Hematopoietic multipotent progenitor cell treated with erythropoietin and hydrocortisone succinate and interleukin-3 and kit ligand, for 8 days (in vitro differentiated cells): ENCODE measurements around the gene KCNQ4.

Experiments
- DNase-seq: peaks from one replicate; pipeline ENCODE4 v3.0.0-alpha.2; 2015

KCNQ4 gene

DNA sequence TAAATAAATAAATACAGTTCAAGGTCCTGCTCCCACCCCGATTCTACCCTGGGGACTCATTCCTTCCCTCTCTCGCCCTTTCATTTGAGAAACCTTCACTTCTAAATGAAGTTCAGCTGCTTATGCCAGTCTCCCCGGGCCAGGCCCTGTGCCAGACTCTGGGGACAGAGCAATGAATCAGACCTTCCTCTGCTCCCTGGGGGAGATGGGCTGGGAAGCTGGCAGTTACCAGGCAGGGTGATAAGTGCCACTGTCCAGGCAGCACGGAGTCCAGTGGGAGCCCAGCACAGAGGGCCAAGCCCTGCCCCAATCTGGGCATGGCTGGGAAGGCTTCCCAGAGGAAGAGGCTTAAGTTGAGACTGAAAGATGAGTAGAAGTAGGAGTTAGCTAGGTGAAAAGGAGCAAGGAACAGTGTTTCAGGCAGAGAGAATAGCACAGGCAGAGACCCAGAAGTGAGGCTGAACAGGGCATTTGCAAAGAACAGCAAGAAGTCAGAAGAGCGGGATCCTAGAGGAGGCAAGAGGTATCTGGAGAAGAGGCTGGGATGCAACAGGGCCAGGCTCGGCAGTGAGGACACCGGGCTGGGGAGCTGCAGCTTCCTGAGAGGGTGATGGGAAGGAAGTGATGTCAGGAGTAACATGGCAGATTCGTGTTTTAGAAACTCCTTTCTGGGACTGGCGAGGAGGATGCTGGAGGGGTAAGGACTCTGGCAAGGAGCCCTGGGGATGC lies 13.5 kb downstream of the KCNQ4 start:
- DNase-seq: no peak

DNA sequence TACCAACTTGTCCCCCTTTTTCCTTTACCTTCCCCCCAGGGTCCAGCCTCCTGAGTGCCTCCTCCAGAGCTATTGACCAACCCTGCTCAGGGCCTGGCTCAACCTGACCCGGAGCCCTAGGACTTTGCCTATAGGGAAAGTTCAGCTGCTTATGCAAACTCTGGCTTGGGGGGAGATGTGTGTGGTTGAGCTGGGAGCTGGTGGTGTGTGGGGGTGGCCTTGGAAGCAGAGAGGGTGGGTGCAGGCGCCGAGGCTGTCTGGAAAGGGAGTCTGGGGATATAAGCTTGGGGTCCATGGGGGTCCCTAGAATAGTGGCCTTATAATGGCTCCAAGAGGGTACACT lies 14.1 kb downstream of the KCNQ4 start:
- no peak for DNase-seq

DNA sequence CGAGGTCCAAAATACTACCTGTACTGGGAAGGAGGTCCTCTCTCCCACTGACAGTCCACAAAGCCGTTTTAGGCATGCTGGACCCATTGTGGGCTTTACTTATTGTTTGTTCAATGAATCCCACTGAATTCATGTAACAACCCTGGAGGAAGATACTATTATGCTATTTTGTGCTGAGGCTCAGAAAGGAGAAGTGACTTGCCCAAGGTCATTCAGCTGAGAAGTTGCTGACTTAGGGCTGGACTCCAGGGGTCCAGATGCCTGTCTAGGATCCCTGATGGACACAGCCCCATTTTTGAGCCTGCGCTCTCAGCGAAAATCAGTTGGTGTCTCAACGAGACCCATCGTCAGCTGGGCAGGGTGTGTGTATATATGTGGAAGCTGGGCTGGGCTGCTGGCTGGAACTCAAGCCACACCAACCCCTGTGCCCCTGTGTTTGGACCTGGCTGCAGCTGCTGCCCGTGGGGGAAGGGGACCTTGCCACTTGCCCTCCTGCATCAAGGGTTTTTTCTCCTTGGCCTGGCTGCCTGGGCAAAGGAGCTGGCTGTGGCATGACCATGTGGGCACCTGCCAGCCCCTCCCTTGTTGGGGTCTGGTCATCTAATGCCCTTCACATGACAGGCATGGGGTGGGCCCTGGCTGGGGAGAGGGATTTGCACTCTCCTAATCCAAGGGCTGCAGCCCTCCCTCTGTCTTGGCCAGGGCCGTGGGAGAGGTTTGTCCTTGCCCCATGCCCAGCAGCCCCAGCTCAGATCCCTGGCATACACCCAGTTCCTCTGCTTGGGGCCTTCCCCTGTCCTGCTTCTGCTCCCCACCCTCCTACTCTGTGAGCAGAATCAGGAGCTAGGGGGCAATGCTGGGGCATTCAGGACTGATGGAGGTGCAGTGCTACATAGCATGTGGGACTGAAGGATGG lies 15.0 kb downstream of the KCNQ4 start:
- DNase-seq: no peak

DNA sequence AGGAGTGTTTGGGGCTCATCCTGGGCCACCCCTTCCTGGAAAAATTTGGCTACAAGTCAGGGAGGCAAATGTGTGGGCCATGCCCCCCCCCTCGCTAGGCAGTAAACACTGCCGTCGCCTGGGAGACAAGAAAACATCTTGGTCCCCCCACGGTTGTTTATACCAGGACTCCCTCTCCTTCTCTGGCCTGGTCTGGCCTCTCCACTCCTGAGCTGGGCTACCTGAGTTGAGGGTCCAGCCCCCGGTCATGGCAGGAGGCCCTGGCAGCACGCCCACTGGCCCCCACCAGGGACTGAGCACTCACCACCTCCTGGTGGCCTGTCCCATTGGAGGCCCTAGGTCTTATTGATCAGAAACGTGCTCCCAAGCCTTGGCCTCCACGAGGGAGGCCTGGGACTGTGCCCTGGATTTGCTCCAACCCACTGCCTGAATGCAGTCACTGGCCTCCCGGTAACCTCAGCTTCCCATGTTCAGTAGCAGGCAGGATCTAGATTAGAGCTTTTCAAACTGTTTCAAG lies 15.8 kb downstream of the KCNQ4 start:
- DNase-seq: peak; percentile 48

DNA sequence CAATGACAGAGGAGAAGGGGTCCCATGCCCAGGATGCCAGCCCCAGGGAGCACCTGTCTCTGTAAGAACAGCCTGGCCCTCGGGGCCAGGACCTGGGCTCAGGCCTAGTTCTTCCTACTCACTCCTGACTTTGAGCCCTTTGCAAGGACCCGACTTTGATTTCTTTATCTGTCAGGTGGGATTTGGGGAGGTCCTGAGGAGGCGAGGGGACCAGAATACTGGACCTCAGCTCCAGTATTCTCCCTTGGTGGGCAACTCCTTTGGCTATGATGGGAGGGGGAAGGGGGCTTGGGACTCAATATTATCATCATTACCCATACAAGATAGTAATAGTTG lies 18.1 kb downstream of the KCNQ4 start:
- no peak for DNase-seq

DNA sequence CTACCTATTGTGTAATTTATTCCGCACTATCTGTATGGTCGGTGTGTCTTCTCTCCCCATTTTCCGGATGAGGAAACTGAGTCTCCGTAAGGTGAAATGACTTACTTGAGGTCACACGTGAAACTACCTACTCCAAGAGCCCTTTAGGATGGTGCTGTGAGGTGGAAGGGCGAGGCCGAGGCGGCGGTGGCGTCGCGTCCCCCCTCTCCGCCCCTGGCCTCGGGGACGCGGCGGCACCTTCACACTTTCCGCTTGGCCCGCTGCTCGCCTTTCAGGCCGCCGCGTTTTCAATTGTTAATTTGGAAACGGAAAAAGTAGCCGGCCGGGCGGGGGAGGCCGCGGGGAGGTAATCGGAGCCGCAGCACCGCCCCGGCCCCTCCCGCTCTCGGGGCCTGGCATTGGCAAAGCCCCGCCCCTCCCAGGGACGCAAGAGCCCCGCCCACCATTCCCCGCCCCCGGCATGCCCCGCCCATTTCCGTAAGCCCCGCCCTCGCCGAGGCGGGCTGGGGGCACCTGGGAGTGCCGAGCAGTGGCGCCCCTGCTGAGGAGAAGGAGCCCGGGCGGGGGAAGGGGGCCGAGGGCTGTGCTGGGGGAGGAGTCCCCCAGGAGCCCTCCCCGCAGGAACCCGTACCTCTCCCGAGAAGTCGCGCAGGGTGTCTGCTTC lies 18.6 kb downstream of the KCNQ4 start:
- peak; percentile 85 for DNase-seq

DNA sequence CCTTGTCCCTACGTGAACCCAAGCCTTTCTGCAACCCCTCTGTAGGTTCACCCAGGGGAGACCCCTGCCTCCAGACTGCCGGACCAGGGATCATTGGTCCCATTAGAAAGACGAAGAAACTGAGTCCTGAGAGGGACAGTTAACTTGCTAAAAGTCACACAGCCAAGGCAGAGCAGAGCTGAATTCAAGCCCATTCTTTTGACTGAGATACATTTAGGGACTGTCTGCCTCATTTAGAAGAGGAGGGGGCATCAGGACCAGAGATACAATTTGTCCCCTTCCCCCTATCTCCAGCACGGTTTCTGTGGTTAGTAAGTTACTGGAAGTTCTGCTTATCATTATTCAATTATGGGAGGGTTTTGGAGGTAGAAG lies 19.1 kb downstream of the KCNQ4 start:
- DNase-seq: peak; percentile 41

DNA sequence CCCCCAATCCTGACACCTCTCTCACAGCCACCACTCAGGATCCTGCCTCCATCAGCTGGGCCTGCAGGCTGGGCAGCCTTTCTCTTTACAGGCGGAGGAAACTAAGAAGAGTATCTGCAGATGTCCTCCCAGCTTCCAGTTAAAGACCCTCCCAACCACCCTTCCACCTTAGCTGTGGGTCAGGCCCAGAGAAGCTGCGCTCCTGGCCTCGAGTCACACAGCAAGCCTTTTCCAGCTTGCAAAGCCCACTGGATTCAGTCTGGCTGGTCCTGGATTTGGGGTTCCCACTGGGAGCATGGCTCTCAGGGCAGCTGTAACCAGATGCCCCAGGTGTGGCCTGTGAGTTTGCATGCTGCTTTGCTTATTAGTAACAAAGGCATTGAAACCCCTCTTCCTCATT lies 19.9 kb downstream of the KCNQ4 start:
- no peak for DNase-seq

DNA sequence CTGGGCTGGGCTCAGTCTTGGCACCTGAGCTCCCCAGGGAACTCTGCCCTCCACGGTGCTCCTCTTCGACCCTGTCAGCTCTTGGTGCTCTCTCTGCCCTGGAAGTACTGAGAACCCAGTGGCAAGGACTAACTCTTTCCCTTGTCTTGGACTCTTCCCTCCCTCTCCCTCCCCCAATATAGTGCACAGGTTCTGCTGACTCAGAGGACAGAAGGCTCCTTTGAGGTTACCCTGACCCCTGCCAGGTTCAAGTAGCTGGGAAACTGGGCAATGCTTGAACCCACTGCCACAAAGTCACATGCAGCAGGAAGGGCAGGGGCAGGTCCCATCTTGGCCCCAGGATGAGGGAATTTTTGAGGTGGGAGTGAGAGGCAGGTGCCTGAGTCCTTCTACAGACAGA lies 20.3 kb downstream of the KCNQ4 start:
- no peak for DNase-seq

DNA sequence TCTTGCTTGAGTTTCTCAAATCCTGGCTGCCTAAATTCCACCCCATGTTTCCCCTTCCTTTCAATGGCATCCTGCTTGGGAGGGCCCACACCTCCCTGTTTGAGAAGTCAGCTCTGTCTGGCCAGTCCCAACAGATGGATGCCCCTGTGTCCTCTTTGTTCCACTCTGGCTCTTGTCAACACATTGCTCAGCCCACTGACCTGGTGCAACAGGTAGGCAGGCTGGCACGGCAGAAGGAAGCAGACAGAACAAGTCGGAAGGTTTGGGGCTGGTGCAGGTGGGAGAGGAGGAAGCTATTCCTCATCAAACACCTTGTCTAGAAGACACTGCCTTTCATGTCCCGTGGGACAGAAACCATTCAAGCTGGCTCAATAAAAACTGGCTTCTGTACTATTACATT lies 22.7 kb downstream of the KCNQ4 start:
- no peak for DNase-seq

DNA sequence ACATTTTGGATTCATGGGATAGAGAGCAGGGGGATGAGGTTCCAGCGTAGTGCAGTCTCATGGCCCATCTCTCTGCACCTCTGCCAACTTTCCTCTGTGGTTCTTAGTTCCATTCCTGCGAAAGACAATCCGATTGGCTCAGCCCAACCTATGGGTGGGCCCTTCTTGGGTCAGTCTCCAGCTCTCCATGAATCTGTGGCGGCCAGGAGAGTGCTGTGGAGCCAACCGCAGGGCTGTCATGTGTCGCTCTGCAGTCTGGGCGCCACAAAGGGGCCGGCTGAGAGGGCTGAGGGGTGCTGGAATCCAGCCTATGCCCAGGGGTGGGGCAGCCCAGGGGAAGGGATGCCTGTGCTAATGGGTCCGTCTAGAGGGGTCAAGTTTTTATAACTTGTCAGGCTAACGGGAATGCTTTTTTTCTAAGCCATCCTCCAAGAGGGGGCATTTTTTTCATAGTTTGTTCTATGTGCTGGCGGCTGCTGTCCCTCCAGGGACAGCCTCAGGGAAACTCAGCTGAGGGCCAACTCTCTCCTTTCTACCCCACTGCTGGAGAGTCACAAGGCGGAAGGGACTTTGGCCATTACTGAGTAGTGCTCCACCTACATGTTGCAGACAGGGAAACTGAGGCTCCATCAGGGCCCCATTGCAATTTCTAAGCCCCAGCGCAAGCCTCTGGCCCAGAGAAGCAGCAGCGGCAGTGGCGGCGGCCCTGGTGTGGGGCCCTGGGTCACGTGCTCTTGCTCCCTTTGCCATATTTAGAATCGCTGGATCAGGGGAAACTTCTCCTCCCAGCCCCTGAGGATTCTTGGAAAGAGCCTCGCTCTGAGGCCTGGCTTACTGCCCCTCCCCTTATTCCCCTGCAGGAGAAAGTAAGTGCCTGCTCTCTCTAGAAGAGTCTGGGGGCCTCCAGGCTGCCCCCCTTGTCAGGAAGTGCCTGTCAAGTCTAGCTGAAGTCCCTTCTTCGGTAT lies 23.4 kb downstream of the KCNQ4 start:
- no peak for DNase-seq

DNA sequence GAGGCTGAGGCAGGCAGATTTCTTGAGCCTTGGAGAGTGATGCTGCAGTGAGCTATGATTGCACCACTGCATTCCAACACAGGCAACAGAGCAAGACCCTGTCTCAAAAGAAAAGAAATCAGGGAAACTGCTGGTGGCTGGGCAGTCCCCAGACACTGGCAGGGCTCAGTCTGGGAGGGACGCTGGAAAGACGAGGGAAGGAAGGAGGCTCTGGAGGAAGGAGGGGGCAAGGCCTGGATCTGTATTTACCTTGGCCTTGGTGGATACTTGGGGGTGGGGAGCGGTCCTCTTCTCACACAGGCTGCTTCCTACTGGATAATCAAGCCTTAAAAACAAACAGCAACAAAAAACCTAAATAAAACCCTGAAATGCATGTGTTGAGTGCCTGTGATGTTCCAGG lies 24.4 kb downstream of the KCNQ4 start:
- no peak for DNase-seq

DNA sequence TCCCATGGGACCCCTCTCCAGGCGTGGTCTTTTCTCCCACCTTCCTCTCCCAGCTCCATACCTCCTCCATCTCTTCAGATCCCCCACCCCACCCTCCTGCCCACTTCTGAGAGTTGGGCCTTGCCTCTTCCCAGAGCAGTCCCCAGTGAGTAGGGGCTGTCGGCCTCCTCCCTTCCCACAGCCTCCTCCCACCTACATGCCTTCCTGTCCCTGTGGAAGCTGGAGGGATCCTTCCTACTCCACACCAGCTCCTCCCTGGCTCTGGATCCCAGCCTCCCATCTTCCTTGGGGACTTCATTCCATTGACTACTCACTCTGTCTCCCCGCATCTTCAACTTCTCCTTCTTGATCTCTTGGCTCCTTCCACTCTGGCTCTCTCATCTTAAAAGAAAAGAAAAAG lies 24.9 kb downstream of the KCNQ4 start:
- no peak for DNase-seq

DNA sequence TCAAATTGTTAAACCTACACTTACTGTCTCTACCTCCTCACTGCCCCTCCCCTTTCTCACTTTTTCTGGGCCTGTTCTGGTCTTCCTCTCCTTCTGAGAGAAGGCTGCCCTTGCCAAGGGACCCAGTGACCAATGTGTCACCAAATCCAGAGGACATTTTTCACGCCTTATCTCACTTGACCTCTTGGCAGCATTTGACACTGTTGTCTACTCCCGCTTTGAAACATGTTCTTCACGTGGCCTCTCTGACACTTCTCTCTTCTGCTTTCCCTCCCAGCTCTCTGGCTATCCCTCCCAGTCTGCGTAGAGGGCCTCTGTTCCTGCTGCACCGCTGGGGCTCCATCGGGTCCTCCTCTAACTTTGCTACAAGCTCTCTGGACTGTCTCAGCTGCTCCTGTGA lies 25.3 kb downstream of the KCNQ4 start:
- no peak for DNase-seq

DNA sequence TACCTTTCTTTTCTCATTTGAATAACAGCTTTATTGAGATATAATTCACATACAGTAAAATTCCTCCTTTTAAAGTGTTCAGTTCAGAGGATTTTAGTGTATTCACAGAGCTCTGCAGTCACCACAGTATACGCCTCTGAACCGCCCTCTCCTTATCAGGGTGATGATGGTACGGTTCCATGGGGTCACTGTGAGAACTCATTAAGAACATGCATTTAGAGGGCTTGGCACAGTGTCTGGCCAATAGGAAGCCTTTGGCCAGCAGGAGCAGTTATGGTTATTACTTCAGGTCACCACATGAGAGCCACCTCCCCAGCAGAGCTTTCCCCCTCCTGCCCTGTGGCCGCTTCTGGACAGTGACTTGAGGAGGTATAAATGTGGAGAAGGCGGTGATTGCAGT lies 27.3 kb downstream of the KCNQ4 start:
- DNase-seq: peak; percentile 55

DNA sequence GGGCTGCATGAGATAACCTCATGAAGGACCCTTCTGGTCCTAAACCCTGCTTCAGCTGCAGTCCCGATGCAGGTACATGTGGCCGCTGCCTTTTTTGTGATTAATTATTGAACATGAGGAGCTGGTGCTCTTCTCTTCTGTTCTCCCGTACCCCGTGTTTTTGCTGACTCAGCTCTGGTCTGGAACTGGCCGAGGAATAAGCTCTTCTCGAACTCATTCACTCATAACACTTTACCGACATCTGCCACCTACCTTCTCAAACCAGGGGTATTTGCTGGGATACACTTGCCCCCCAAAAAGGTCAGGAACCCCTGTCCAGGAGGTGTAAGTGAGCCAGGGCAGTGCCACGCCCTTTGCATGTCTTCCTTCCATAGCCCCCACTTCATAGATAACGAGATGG lies 31.8 kb downstream of the KCNQ4 start:
- no peak for DNase-seq

DNA sequence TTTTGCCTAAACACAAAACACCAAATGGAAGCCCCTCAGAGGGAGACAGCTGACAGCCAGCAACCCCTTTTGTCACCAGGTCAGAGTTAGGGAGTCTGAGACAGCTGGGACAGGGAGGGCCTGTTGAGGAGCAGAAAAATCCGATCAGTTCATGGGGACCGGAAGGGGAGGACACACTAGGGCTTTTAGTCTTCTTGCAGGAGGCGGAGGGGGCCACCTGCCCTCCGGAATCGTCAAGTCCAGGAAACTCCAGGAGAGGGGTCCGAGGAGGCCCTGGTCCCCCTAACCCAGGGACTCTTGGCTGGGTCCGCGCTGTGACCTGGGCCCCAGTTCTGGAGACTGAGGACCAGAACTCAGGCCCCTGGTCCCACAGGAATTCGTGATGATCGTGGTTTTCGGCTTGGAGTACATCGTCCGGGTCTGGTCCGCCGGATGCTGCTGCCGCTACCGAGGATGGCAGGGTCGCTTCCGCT lies 34.2 kb downstream of the KCNQ4 start:
- no peak for DNase-seq

DNA sequence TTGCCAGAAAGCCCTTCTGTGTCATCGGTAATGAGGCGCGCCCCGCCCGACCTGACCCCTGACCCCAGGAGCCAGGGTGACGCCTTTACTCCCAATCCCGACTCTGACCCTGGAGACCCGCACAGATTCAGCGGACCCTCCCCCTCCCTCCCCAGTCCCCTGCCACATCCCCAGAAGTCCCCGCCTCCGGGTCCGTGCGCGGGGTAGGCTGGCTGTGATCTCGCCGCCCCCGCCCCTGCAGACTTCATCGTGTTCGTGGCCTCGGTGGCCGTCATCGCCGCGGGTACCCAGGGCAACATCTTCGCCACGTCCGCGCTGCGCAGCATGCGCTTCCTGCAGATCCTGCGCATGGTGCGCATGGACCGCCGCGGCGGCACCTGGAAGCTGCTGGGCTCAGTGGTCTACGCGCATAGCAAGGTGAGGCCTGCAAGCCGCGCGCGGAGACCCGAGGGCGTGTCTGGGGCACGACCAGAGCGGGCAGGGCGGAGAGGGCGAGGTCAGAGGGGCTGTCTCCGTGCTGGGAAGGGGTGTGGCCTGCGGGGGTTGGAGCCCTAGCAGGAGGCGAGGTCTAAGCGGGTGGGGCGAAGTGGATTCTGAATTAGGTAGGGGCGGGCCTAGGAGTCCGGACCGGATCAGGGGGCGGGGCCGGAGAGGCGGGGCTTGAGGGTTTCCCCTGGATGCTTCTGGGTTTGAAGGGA lies 34.8 kb downstream of the KCNQ4 start:
- DNase-seq: peak; percentile 92

DNA sequence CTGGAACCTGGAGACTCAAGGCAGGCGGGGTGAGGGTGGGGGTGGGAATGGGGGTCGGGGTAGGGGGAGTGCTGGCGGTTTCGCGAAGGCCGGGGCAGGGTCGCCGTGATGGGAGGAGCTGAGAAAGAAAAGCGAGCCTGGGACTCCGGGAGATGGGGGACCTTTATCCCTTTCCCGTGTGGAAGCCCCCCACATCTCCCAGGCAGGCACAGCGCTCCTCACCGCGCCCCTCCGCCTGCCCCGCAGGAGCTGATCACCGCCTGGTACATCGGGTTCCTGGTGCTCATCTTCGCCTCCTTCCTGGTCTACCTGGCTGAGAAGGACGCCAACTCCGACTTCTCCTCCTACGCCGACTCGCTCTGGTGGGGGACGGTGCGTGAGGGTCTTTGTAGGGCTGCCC lies 35.5 kb downstream of the KCNQ4 start:
- no peak for DNase-seq

DNA sequence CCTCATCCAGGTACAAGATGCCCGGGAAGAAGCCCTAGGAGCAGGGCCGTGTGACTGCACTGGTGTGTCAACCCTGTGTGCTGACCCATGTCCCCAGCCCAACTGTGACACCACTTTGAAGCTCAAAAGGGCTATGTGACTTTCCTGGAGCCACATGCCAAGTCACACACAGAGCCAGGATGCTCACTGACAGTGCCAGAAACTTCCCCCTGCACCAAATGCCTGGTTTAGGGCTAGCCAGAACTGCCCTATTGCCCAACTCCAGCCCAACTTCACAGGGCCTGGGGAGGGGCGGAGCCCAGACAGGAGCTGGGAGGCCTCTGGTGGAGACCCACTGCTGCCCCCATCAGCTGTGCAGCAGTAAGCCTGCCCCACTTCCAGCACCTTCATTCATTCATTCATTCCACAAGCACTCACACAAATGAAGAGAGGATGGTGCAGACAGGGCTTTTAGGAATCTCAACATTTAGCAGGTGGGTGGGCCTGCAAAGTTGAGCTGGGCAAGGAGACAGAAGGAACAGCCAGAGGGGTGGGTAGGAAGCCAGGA lies 36.7 kb downstream of the KCNQ4 start:
- DNase-seq: peak; percentile 74

DNA sequence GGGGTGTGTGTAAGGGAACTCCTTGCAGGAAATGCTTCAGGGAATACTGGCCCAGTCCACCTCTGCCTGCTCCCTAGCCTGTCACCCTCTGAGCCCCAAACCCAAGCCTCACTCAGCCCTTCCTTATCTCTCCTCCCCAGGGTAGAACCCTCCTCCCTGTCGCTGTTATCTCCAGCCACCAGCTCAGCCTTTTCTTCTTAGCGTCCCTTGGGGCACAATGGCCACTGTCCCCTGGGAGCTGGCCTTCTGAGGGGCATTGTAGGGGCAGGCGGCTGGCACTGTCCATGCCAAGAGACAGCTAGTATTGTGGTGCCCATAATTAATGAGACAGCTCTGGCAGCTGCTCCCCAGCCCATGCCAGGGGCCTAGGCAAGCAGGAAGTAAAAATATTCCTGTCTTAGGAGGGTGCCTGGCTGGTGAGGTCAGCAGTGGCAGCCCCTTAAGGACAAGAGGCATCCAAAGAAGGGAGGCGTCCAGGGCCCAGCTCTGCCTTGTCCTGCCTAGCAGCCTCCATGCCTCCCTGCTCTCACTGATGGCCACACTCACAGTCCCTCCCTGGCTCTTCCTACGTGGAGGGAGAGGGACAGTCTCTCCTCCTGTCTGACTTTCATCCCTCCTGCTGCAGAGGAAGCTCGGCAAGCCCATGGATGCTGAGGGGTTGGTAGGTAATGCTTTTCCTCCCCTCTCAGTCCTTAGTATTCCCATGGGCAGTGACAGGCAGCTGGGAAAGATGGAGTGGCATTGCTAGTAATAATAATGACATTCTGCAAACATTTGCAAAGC lies 37.5 kb downstream of the KCNQ4 start:
- DNase-seq: peak; percentile 98
